ENCODE results near the gene FBXO44.

The FBXO44 gene

GRCh38 chr1:11661103-11661502 lies 6.4 kb downstream of the FBXO44 start:
- DNase-seq = no peak

DNA sequence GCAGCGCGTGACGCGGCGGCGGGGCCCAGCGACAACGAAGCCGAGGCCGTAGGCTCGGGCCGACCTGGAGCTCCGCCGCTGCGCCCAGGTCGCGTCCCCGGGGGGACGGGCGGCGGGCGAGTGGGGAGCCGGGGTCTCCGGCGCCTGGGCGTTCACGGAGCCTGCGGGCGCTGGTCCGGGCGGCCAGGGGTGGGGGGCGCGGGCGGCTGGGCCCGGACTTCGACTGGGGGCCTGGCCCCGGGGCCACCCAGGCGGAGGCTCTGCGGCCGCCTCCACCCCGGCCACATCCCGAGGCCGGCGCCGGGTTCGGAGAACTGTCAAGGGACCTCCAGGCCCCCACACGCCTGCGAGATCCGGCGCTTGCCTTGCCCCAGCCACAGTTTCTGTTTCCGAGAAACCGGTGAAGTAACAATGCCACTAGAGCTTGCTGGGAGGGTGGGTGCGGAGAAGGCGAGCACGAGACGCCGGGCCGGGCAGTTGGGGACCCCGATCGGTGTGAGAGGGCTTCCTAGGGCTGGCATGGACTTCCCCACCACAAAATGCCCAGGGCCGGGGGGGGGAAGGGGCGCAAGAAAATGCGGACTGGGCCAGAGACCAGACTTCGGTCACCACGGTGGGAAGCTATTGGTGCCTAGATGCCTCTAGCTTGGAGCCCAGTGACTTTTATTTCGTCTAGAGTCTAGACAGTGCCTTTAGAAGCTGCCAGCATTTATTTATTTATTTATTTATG lies 9.8 kb downstream of the FBXO44 start:
- peak; percentile 57 for DNase-seq

- DNase-seq = no peak
Measured at GRCh38 chr1:11668516-11668915, 13.8 kb downstream of the FBXO44 start.

GRCh38 chr1:11670747-11671146 lies 16.1 kb downstream of the FBXO44 start:
- DNase-seq = no peak

DNA sequence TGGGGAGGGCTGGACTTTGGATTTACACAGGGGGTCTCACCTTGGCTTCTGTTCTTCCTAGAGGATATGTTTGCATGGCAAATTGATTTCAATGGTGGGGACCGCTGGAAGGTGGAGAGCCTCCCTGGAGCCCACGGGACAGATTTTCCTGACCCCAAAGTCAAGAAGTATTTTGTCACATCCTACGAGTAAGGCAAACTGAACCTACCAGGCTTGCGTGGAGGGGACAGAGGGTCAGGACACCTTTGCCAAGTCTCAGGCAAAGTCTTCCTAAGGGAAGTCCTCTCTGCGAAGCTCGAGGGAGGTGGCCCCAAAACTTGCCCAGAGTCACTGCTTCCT lies 16.5 kb downstream of the FBXO44 start:
- DNase-seq = no peak

GRCh38 chr1:11671544-11672286 lies 17.0 kb downstream of the FBXO44 start:
- DNase-seq = no peak

GRCh38 chr1:11673089-11673769 lies 18.6 kb downstream of the FBXO44 start:
- no peak for DNase-seq

GRCh38 chr1:11674488-11674887 lies 19.8 kb downstream of the FBXO44 start:
- no peak for DNase-seq

GRCh38 chr1:11675325-11675724 lies 20.6 kb downstream of the FBXO44 start:
- DNase-seq = no peak

GRCh38 chr1:11676386-11677103 lies 21.9 kb downstream of the FBXO44 start:
- DNase-seq = no peak

- no peak for DNase-seq
Measured at GRCh38 chr1:11678442-11678841, 23.8 kb downstream of the FBXO44 start.

DNA sequence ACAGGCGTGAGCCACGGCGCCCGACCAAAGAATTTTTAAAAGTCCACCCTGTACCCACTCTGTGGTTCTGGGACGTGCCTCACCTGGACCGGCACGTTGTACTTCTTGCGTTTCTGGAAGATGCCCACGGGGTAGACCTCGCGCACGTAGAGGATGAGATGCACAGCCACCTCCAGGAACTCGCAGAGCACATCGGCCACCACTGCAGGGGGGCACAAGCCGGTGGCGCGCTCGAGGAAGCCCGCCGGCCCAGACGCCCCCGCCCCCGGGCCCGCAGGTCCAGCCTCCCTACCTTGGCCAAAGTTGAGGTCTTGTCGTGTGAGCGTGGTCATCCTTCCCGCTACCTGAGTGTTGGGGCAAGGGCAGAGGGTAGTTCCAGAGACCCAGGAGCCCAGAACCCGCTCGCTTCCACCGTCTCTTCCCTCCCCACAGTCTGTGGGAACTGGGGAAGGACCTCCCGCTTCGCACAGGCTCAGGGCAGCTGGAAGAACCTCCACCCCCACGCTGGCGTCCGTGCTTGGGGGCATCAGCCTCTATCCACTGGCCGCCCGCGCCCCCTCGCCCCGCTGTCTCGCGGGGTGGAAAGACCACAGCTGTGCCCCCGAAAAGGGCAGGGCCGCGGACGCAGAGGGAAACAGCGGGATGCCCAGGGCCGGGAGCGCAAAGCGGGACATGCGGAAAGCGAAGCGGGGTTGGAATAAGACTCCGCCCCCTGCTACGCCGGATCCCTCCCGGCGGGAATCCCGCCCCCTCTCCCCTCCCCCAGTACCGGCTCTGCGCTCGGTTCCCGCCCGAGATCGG lies 25.8 kb downstream of the FBXO44 start:
- DNase-seq = peak; percentile 71

DNA sequence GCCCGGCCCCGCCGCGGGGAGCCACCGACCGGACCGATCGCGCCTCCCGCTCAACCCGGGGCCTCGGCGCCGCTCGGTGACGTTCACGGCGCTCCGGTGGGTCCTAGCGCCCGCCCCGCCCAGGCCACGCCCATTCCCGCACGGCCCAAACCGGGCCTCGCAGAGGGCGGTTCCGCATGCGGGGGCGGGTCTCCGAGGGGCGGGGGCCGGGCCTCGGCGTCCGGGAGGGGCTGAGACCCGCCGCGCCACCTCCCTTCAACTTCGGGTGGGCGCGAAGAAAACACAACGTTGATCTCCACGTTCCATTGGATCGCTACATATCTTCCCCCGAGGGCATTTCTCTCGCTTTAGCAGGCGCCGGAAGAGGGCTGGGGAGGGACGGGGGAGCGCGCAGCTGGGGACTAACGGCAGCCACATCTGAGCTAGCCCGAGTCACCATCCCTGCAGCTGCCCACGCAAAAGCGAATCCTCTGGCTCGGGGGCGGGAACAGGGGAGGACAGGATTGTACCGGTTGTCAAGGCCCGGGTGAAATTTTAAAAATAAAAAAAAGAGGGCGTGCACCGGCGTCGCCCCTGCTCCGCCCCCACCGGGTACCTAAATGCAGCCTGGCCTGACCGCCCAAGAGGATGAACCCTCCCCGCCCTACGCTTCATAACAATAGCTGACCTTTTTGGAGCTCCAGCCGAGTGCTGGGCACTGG lies 26.5 kb downstream of the FBXO44 start, which contains the start of gene MAD2L2:
MAD2L2 (minus strand) TSS at position 78 of the 701 bp plus-strand sequence. CDS start 547 bp downstream, outside the sequence.
- peak; percentile 88 for DNase-seq

DNA sequence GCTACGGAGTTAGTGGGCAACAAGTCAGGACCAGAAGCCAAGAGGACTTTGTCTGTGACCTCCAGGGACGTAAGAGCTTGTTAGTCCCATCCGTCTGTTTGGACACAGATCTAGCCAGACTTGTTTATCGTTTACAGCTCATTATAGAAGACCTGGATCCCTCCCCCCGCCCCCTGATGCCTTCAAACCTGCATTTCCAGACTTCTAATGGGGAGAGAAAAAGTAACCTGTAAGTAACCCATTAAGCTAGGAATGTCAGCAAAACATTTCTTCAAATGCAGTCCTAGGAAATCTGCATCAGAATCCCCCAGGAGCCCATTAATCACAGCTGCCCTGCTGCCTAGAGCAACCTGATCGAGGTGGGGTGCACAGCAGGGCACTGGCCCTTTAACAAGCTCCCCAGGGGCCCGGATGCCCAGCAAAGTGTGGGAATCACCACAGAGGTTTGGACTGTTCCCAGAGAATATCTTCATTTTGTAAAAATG lies 27.7 kb downstream of the FBXO44 start:
- DNase-seq = no peak

DNA sequence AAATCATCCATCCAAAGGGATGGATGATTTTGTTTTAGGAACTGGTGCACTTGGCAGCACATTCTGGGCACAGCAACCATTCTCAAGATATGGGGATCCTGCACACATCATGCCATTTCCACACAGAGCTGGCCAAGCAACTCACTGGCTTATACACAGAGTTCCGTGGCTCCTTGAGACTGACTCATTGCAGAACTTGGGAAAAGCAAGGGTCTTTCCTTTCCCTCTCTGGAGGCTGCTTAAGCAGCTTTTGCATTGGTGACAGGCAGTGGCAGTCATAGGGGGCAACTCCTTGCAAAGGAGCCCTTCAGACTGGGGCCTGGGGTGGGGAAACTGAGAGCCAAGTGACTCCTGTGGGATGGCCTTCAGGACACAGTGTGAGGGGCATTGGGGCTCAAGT lies 28.1 kb downstream of the FBXO44 start:
- DNase-seq = no peak

- DNase-seq = no peak
Measured at GRCh38 chr1:11684070-11684469, 29.4 kb downstream of the FBXO44 start.

GRCh38 chr1:11685210-11685752 lies 30.6 kb downstream of the FBXO44 start:
- no peak for DNase-seq

- DNase-seq = no peak
Measured at GRCh38 chr1:11688506-11688905, 33.8 kb downstream of the FBXO44 start.

- peak; percentile 75 for DNase-seq
Measured at GRCh38 chr1:11690397-11691301, 36.0 kb downstream of the FBXO44 start.

DNA sequence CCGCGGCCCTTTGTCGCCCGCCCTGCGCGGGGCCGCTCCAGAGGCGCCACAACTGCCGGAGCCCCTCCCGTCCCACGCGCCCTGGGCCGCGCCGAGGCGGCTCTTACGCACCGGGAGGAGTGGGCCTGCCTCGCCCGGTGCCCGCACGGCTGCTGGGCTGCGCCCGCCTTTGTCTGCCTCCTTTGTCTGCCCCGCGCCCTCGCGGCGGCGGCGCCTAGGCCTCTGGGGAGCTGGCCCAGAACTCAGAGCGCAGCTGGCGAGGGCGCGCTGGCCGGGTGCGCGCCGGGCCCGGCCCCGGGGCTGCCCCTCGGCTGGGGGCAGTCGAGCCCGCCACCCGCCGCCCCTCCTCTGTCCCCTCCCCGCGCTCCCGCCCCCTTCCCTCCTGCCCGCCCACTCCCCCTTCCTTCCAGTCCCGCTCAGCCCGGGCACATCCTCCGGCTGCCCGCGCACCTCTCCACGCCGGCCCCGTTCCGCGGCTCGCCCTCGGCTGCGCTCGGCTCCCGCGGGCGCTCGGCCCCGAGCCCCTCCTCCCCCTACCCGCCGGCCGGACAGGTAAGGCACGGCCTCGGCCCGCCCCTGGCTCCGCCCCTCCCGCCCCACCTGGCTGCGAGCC lies 36.7 kb downstream of the FBXO44 start, which contains the start of gene DRAXIN:
DRAXIN (plus strand) TSS at position 409 of the 613 bp plus-strand sequence. CDS start 14,549 bp downstream, outside the sequence.
- peak; percentile 66 for DNase-seq
